Breast epithelium (tissue), 4 donors: ENCODE data around the gene KIF1A. TPM values are rescaled to one million over a fixed set of nuclear protein-coding genes. Genes with fewer than 3 reads are reported as not detected.

Experiments
- DNase-seq, 2 donors: peaks; one replicate each; pipeline ENCODE4 v3.0.0-alpha.2; 2019; ENCODE audit warnings: low spot score in 2 of 2
- H3K27ac ChIP-seq, 2 donors: fragments of 200-600 bp; sonication (generic) in 1 of 2; one replicate each; pipeline ENCODE4 v1.5.1; 2016 to 2019; ENCODE audit warnings: mild to moderate bottlenecking in 1 of 2
- H3K27me3 ChIP-seq, 2 donors: fragments of 200-600 bp; sonication (generic) in 1 of 2; one replicate each; pipeline versions ENCODE4 v1.5.1 to v1.6.0; 2017 to 2019; ENCODE audit warnings: control low read depth in 1 of 2, mild to moderate bottlenecking in 1 of 2
- H3K36me3 ChIP-seq: fragments of 200-600 bp; one replicate; pipeline ENCODE4 v1.5.1; 2019
- H3K4me1 ChIP-seq, 2 donors: fragments of 200-600 bp; sonication (generic); one replicate each; pipeline ENCODE4 v1.5.1; 2016 to 2019; ENCODE audit warnings: control low read depth in 1 of 2
- H3K4me3 ChIP-seq, 3 donors: fragments of 200-600 bp; sonication (generic); 1 replicate in 2 of 3; 2 replicates in 1 of 3; pipeline ENCODE4 v1.5.1; 2016 to 2019; ENCODE audit warnings: mild to moderate bottlenecking in 3 of 3, moderate library complexity in 2 of 3
- H3K9me3 ChIP-seq, 2 donors: fragments of 200-600 bp; sonication (generic) in 1 of 2; one replicate each; pipeline ENCODE4 v1.5.1; 2016 to 2019; ENCODE audit warnings: control low read depth in 1 of 2
- CTCF ChIP-seq, 3 donors: fragments of 450-650 bp; IDR thresholded peaks; one replicate each; pipeline ENCODE4 v1.5.1; 2016 to 2017; ENCODE audit warnings: antibody characterized with exemption in 3 of 3, mild to moderate bottlenecking in 3 of 3, moderate library complexity in 3 of 3
- POLR2A ChIP-seq: fragments of 450-650 bp; IDR thresholded peaks from one replicate; pipeline ENCODE4 v1.6.1; 2016; ENCODE audit warnings: antibody characterized with exemption, mild to moderate bottlenecking, moderate library complexity
- POLR2AphosphoS5 ChIP-seq, 3 donors: sonication (generic); formaldehyde crosslinking; IDR thresholded peaks; one replicate each; pipeline ENCODE4 v1.6.1; 2017; ENCODE audit warnings: antibody characterized with exemption in 3 of 3
- intact Hi-C: fragments of 100-400 bp; cut with DNase I; formaldehyde crosslinking; loops from one replicate; pipeline ENCODE4 v1.15.1; 2023; ENCODE audit warnings: low total_unique reads
- total RNA-seq, 3 donors: library from RNA; depleted of rRNA; stranded (reverse); fragments of >200 nt; gene quantifications; one replicate each; pipeline ENCODE4 v1.1.0, GENCODE V29; 2016

The KIF1A gene
- total RNA-seq, 3 donors from 2014 or later = under 0.01 to 0.29 TPM; not detected in 1

GRCh38 chr2:240728827-240729226 lies 91.2 kb downstream of the KIF1A start:
- Histone ChIP-seq H3K27ac (no peak overlapping the region), H3K4me3 (no peak overlapping the region), H3K36me3 (no peaks in the 10 kb centered on the region), H3K27me3 (peaks cover 0 to 26% of the 10 kb centered on the region in 2 donors), H3K4me1 (no peaks in the 10 kb centered on the region), H3K9me3 (no peaks in the 10 kb centered on the region)
- intact Hi-C loops = no loop called here
- DNase-seq = no peak
- TF ChIP-seq CTCF (IDR thresholded peaks at IDR 0.05) (no peak), POLR2A (no peak), POLR2AphosphoS5 (IDR thresholded peaks at IDR 0.05) (no peak)

GRCh38 chr2:240728361-240728760 lies 91.7 kb downstream of the KIF1A start:
- no peak overlapping the region for H3K27ac ChIP-seq
- peaks cover 0 to 26% of the 10 kb centered on the region in 2 donors for H3K27me3 ChIP-seq
- H3K4me3 ChIP-seq = no peak overlapping the region
- H3K36me3 ChIP-seq = no peaks in the 10 kb centered on the region
- TF ChIP-seq POLR2AphosphoS5 (IDR thresholded peaks at IDR 0.05) (no peak), POLR2A (no peak), CTCF (IDR thresholded peaks at IDR 0.05) (no peak)
- no peaks in the 10 kb centered on the region for H3K4me1 ChIP-seq
- H3K9me3 ChIP-seq = no peaks in the 10 kb centered on the region
- no peak for DNase-seq
- intact Hi-C loops = no loop called here

- no peak overlapping the region for H3K27ac ChIP-seq
- H3K9me3 ChIP-seq = no peaks in the 10 kb centered on the region
- peaks cover 0 to 22% of the 10 kb centered on the region in 2 donors for H3K27me3 ChIP-seq
- TF ChIP-seq POLR2A (no peak), POLR2AphosphoS5 (IDR thresholded peaks at IDR 0.05) (no peak), CTCF (IDR thresholded peaks at IDR 0.05) (no peak)
- intact Hi-C loops = no loop called here
- no peak overlapping the region for H3K4me3 ChIP-seq
- no peaks in the 10 kb centered on the region for H3K4me1 ChIP-seq
- DNase-seq = no peak
- no peaks in the 10 kb centered on the region for H3K36me3 ChIP-seq
Observed at GRCh38 chr2:240727913-240728312, 92.1 kb downstream of the KIF1A start.

- H3K27ac ChIP-seq = no peak overlapping the region
- H3K4me3 ChIP-seq = no peak overlapping the region
- no peak for TF ChIP-seq POLR2AphosphoS5 (IDR thresholded peaks at IDR 0.05)
- no peak for TF ChIP-seq POLR2A
- TF ChIP-seq CTCF (IDR thresholded peaks at IDR 0.05) = no peak
- H3K9me3 ChIP-seq = no peaks in the 10 kb centered on the region
- peaks cover 0 to 22% of the 10 kb centered on the region in 2 donors for H3K27me3 ChIP-seq
- H3K36me3 ChIP-seq = no peaks in the 10 kb centered on the region
- H3K4me1 ChIP-seq = no peaks in the 10 kb centered on the region
- intact Hi-C loops = no loop called here
- DNase-seq = no peak
Observed at GRCh38 chr2:240727439-240727838, 92.6 kb downstream of the KIF1A start.

- Histone ChIP-seq H3K4me3 (no peak overlapping the region), H3K27ac (no peak overlapping the region), H3K9me3 (no peaks in the 10 kb centered on the region), H3K4me1 (no peaks in the 10 kb centered on the region), H3K36me3 (no peaks in the 10 kb centered on the region), H3K27me3 (peaks cover 0 to 22% of the 10 kb centered on the region in 2 donors)
- DNase-seq = no peak
- intact Hi-C loops = no loop called here
- TF ChIP-seq CTCF (IDR thresholded peaks at IDR 0.05) (no peak), POLR2A (no peak), POLR2AphosphoS5 (IDR thresholded peaks at IDR 0.05) (no peak)
Observed at GRCh38 chr2:240726876-240727275, 93.1 kb downstream of the KIF1A start.
